ENCODE measurements around the gene SURF6. TPM values are rescaled to one million over a fixed set of nuclear protein-coding genes. Genes with fewer than 3 reads are reported as not detected.
"Not testable (repeated sequence)": the region's sequence is repeated elsewhere in the genome, so short reads cannot be mapped to it uniquely, and the experiment has no call there.

Gene SURF6
- polyA plus RNA-seq, 3 donors: 0.75 to 12.9 (median 2.9) TPM

- 97% methylated on average over 3 of the region's 6 CpGs for WGBS (ENCODE audit: insufficient coverage)
- peaks cover 26% of the 10 kb centered on the region for H4K20me1 ChIP-seq (ENCODE audit: insufficient read depth, low read length)
- peaks cover 30% of the 10 kb centered on the region for H3K79me2 ChIP-seq (ENCODE audit: insufficient read depth, low read length)
- no peak for DNase-seq
- peaks cover 21 to 39% of the 10 kb centered on the region in 2 donors for H3K4me1 ChIP-seq (ENCODE audit: control insufficient read depth in 1 of 2, insufficient read depth in 2 of 2, low read length in 2 of 2)
- H3K4me2 ChIP-seq (replicated peaks; ENCODE audit: extremely low read depth, low read length, poor library complexity, severe bottlenecking): no peak overlapping the region
- no peak overlapping the region for H3K9ac ChIP-seq (ENCODE audit: insufficient read depth, low read length, poor library complexity, severe bottlenecking)
- peaks cover 36% of the 10 kb centered on the region for H3K4me1 Mint-ChIP-seq
- H3K27ac Mint-ChIP-seq: no peak overlapping the region
- intact Hi-C loops (cut with micrococcal nuclease): loop anchor here (2.0 to 10.0 kb wide), 2 partner anchors 41 to 343 kb away; partner anchors contain the start of genes GTF3C5 (in 1 of the 2) and SURF6 (in 1 of the 2)
- H3K27ac ChIP-seq (ENCODE audit: low read depth in 1 of 2, low read length in 2 of 2): no peak overlapping the region
- no peaks in the 10 kb centered on the region for H3K9me3 ChIP-seq (replicated peaks in 1 of 2; ENCODE audit: control insufficient read depth in 1 of 2, insufficient read depth in 1 of 2, low read length in 2 of 2)
- H3K27me3 ChIP-seq (ENCODE audit: control insufficient read depth in 2 of 2, insufficient read depth in 2 of 2, low read length in 2 of 2): no peaks in the 10 kb centered on the region
- H3K9me3 Mint-ChIP-seq: no peaks in the 10 kb centered on the region
- H3K27me3 Mint-ChIP-seq (ENCODE audit: low read depth in 3 of 3): peaks cover 0 to 5% (median 3%) of the 10 kb centered on the region in 3 donors
- no peak overlapping the region for H2AFZ ChIP-seq (ENCODE audit: insufficient read depth, low read depth, low read length, poor library complexity, severe bottlenecking)
- no peak for TF ChIP-seq CTCF (IDR thresholded peaks at IDR 0.05)
- H3K4me3 ChIP-seq (replicated peaks in 1 of 3; ENCODE audit: low read depth in 2 of 3, low read length in 3 of 3): no peak overlapping the region
- peaks cover 0 to 9% of the 10 kb centered on the region in 2 donors for H3K36me3 Mint-ChIP-seq
- H3K36me3 ChIP-seq (replicated peaks in 1 of 2; ENCODE audit: control insufficient read depth in 1 of 2, insufficient read depth in 2 of 2, low read length in 2 of 2): peaks cover 0 to 6% of the 10 kb centered on the region in 2 donors
- no peak overlapping the region for H3K4me3 Mint-ChIP-seq
These were observed 41.8 kb upstream of the SURF6 start for GRCh38 chr9:133377721-133378216.

GRCh38 chr9:133377280-133377679 lies 41.3 kb upstream of the SURF6 start:
- not testable (repeated sequence) for H3K9me3 ChIP-seq (replicated peaks in 1 of 2; ENCODE audit: control insufficient read depth in 1 of 2, insufficient read depth in 1 of 2, low read length in 2 of 2); H3K4me3 Mint-ChIP-seq; H3K9me3 Mint-ChIP-seq; H3K27ac Mint-ChIP-seq; H3K27me3 ChIP-seq (ENCODE audit: control insufficient read depth in 2 of 2, insufficient read depth in 2 of 2, low read length in 2 of 2); H3K27me3 Mint-ChIP-seq (ENCODE audit: low read depth in 3 of 3); H3K4me3 ChIP-seq (replicated peaks in 1 of 3; ENCODE audit: low read depth in 2 of 3, low read length in 3 of 3); H3K4me2 ChIP-seq (replicated peaks; ENCODE audit: extremely low read depth, low read length, poor library complexity, severe bottlenecking); H2AFZ ChIP-seq (ENCODE audit: insufficient read depth, low read depth, low read length, poor library complexity, severe bottlenecking); H3K9ac ChIP-seq (ENCODE audit: insufficient read depth, low read length, poor library complexity, severe bottlenecking); DNase-seq; H3K27ac ChIP-seq (ENCODE audit: low read depth in 1 of 2, low read length in 2 of 2)
- peaks cover 41% of the 10 kb centered on the region for H3K4me1 Mint-ChIP-seq
- H3K36me3 Mint-ChIP-seq: peaks cover 3 to 14% of the 10 kb centered on the region in 2 donors
- Histone ChIP-seq H3K36me3 (replicated peaks in 1 of 2; ENCODE audit: control insufficient read depth in 1 of 2, insufficient read depth in 2 of 2, low read length in 2 of 2) (peaks cover 4 to 11% of the 10 kb centered on the region in 2 donors), H3K79me2 (ENCODE audit: insufficient read depth, low read length) (peaks cover 35% of the 10 kb centered on the region), H3K4me1 (ENCODE audit: control insufficient read depth in 1 of 2, insufficient read depth in 2 of 2, low read length in 2 of 2) (peaks cover 21 to 44% of the 10 kb centered on the region in 2 donors), H4K20me1 (ENCODE audit: insufficient read depth, low read length) (peaks cover 31% of the 10 kb centered on the region)
- 95% methylated on average over 11 of the region's 14 CpGs for WGBS (ENCODE audit: insufficient coverage)
- intact Hi-C loops (cut with micrococcal nuclease): loop anchor here (2.0 to 10.0 kb wide), 2 partner anchors 40 to 342 kb away; partner anchors contain the start of genes GTF3C5 (in 1 of the 2) and SURF6 (in 1 of the 2)
